GM12878 (cell line): ENCODE measurements around the gene CDK5R1. TPM values are rescaled to one million over a fixed set of nuclear protein-coding genes. Genes with fewer than 3 reads are reported as not detected.

Experiments used
- ATAC-seq: fragments of 200-7000 bp; cut with Tn5 transposase; 3 replicates; pipeline ENCODE4 v1.9.1; 2020; ENCODE audit warnings: mild to moderate bottlenecking, moderate library complexity
- BruUV-seq: library from RNA; stranded (reverse); fragments of 400-500 nt; replicated peaks from 2 replicates; lab custom pipeline; 2021; lab: Mats Ljungman, UMichigan
- CTCF ChIA-PET: fragments of 300-600 bp; sonication (Branson Sonifier 250); formaldehyde crosslinking; extraction: SDS; loops from one replicate; lab custom pipeline; 2021; ENCODE audit warnings: inconsistent platforms; lab: Yijun Ruan, JAX
- POLR2A ChIA-PET: fragments of 350-600 bp; formaldehyde crosslinking; extraction: SDS; loops from one replicate; lab custom pipeline; 2021; ENCODE audit warnings: inconsistent platforms; lab: Charles Lee
- RAD21 ChIA-PET: fragments of 300-600 bp; sonication (Branson Sonifier 250); formaldehyde crosslinking; loops from one replicate; lab custom pipeline; 2023; ENCODE audit warnings: antibody characterized with exemption; ENCODE audit not compliant: unreplicated experiment; lab: Charles Lee
- SMC1A ChIA-PET: fragments of 300-600 bp; sonication (Branson Sonifier 250); formaldehyde crosslinking; loops from one replicate; lab custom pipeline; 2023; ENCODE audit not compliant: unreplicated experiment, uncharacterized antibody; lab: Charles Lee
- DNase-seq: peaks from one replicate; pipeline ENCODE4 v3.0.0-alpha.2; 2011; ENCODE audit warnings: low read depth, low spot score
- FAIRE-seq: peaks from 3 replicates; lab custom pipeline; 2011; peaks lifted over from hg19 to GRCh38; lab: Jason Lieb, UNC
- H2AFZ ChIP-seq: 2 replicates; pipeline ENCODE4 v1.6.0; 2011; ENCODE audit warnings: low read depth, low read length, control low read depth; ENCODE audit not compliant: control insufficient read depth
- H3K27ac ChIP-seq: 2 replicates; pipeline ENCODE4 v1.5.1; 2011; ENCODE audit warnings: control low read depth; ENCODE audit not compliant: control insufficient read depth, insufficient read depth
- H3K27me3 ChIP-seq, 2 experiments: replicated peaks in 1 of 2; 2 replicates each; pipeline versions ENCODE4 v1.6.0 to v1.6.1; 2011; ENCODE audit warnings: low read length in 1 of 2; ENCODE audit not compliant: control insufficient read depth in 2 of 2, insufficient read depth in 2 of 2
- H3K36me3 ChIP-seq, 2 experiments: 2 replicates each; pipeline ENCODE4 v1.5.1; 2011; ENCODE audit warnings: low read length in 1 of 2; ENCODE audit not compliant: control insufficient read depth in 2 of 2, insufficient read depth in 2 of 2
- H3K4me1 ChIP-seq: 2 replicates; pipeline ENCODE4 v1.6.1; 2011; ENCODE audit warnings: mild to moderate bottlenecking, low read length, moderate library complexity, mixed read lengths; ENCODE audit not compliant: control insufficient read depth, insufficient read depth
- H3K4me2 ChIP-seq: 2 replicates; pipeline ENCODE4 v1.6.0; 2011; ENCODE audit warnings: control low read depth; ENCODE audit not compliant: control insufficient read depth, insufficient read depth
- H3K4me3 ChIP-seq: fragments of 200-600 bp; sonication (generic); 2 replicates; pipeline ENCODE4 v1.5.1; 2016
- H3K79me2 ChIP-seq: 2 replicates; pipeline ENCODE4 v1.6.0; 2011; ENCODE audit warnings: low read length; ENCODE audit not compliant: control insufficient read depth, insufficient read depth
- H3K9ac ChIP-seq: 2 replicates; pipeline ENCODE4 v1.8.0; 2011; ENCODE audit warnings: low read length, control low read depth, mixed read lengths; ENCODE audit not compliant: control insufficient read depth, insufficient read depth
- H3K9me3 ChIP-seq: replicated peaks from 3 replicates; pipeline ENCODE4 v1.5.1; 2011; ENCODE audit warnings: mild to moderate bottlenecking, low read length; ENCODE audit not compliant: control insufficient read depth, insufficient read depth
- H4K20me1 ChIP-seq: 2 replicates; pipeline ENCODE4 v1.6.0; 2011; ENCODE audit not compliant: control insufficient read depth, insufficient read depth
- BCL11A ChIP-seq: IDR thresholded peaks from 2 replicates; pipeline ENCODE4 v1.6.1; 2011; ENCODE audit warnings: low read depth, low read length
- BCLAF1 ChIP-seq: fragments of 450-650 bp; IDR thresholded peaks from 2 replicates; pipeline ENCODE4 v1.6.1; 2017; ENCODE audit warnings: antibody characterized with exemption, mild to moderate bottlenecking, moderate library complexity
- BHLHE40 ChIP-seq, 2 experiments: fragments of 450-650 bp in 1 of 2; IDR thresholded peaks; 2 replicates each; pipeline ENCODE4 v1.6.1; 2011 to 2017; ENCODE audit warnings: low read depth in 2 of 2, borderline replicate concordance in 1 of 2, improper control_type of control experiment in 1 of 2, low read length in 1 of 2, mild to moderate bottlenecking in 1 of 2
- CEBPB ChIP-seq, 2 experiments: fragments of 150-350 bp in 1 of 2; IDR thresholded peaks; 2 replicates each; pipeline ENCODE4 v1.6.1; 2012 to 2014; ENCODE audit warnings: low read depth in 2 of 2, low read length in 2 of 2, borderline replicate concordance in 1 of 2, inconsistent platforms in 1 of 2
- CREM ChIP-seq: IDR thresholded peaks from 2 replicates; pipeline ENCODE4 v1.6.1; 2014; ENCODE audit warnings: antibody characterized with exemption, low read depth
- GATAD2B ChIP-seq: fragments of 450-650 bp; conservative IDR thresholded peaks from 2 replicates; pipeline ENCODE4 v1.6.1; 2017; ENCODE audit warnings: low read depth, mild to moderate bottlenecking, moderate library complexity
- IKZF1 ChIP-seq: fragments of 450-650 bp; conservative IDR thresholded peaks from 2 replicates; pipeline ENCODE4 v1.6.1; 2017; ENCODE audit warnings: antibody characterized with exemption, mild to moderate bottlenecking
- KAT2A ChIP-seq: conservative IDR thresholded peaks from 2 replicates; pipeline ENCODE4 v1.6.1; 2011; ENCODE audit warnings: low read depth, low read length; ENCODE audit not compliant: control insufficient read depth
- NFYB ChIP-seq: IDR thresholded peaks from 2 replicates; pipeline ENCODE4 v1.6.1; 2011; ENCODE audit warnings: low read depth, mild to moderate bottlenecking, low read length, improper control_type of control experiment, moderate library complexity; ENCODE audit not compliant: insufficient read depth
- PML ChIP-seq: IDR thresholded peaks from 2 replicates; pipeline ENCODE4 v1.6.1; 2012; ENCODE audit warnings: low read length, inconsistent platforms
- RBBP5 ChIP-seq: fragments of 200-600 bp; sonication (generic); conservative IDR thresholded peaks from 2 replicates; pipeline ENCODE4 v1.6.1; 2016
- SIN3A ChIP-seq: IDR thresholded peaks from 2 replicates; pipeline ENCODE4 v1.6.1; 2012; ENCODE audit warnings: low read depth, low read length, improper control_type of control experiment
- ZBTB40 ChIP-seq: fragments of 450-650 bp; IDR thresholded peaks from 2 replicates; pipeline ENCODE4 v1.6.1; 2016; ENCODE audit warnings: mild to moderate bottlenecking, moderate library complexity, borderline replicate concordance
- ZNF687 ChIP-seq: fragments of 450-650 bp; IDR thresholded peaks from 2 replicates; pipeline ENCODE4 v1.6.1; 2017; ENCODE audit warnings: mild to moderate bottlenecking, moderate library complexity
- WGBS: methylation state at CpG from one replicate; pipeline ENCODE4 v1.1.6; 2016; ENCODE audit warnings: low lambda C conversion rate; ENCODE audit not compliant: insufficient replicate concordance, insufficient coverage; ENCODE audit errors: missing lambda C conversion rate; 5-methylcytosine and 5-hydroxymethylcytosine counted together
- in situ Hi-C: fragments of 300-500 bp; cut with MboI; formaldehyde crosslinking; loops from 9 replicates; pipeline ENCODE4 v1.14.3; 2018; ENCODE audit warnings: mixed read lengths
- intact Hi-C: fragments of 100-400 bp; cut with micrococcal nuclease; formaldehyde crosslinking; loops from one replicate; pipeline ENCODE4 v1.14.2; 2022; ENCODE audit not compliant: unreplicated experiment
- polyA plus RNA-seq, 11 experiments: library from polyadenylated mRNA; depleted of rRNA in 4 of 11; unstranded in 6 of 11; stranded (reverse) in 5 of 11; fragments of >200 nt; fragmentation: Nextera tagmentation in 4 of 11; fragmentation: Illumina TruSeq in 1 of 11; extraction: Ambion mirVana in 4 of 11; extraction: Trizol in 1 of 11; gene quantifications; 1 replicate in 1 of 11; 2 replicates in 10 of 11; pipeline versions ENCODE4 v1.2.1 to v1.2.3, GENCODE V29; 2011 to 2016; ENCODE audit warnings: inconsistent platforms in 2 of 11, missing spikeins in 2 of 11, low read depth in 1 of 11
- total RNA-seq, 4 experiments: library from RNA; depleted of rRNA in 3 of 4; stranded (reverse); fragments of >200 nt in 3 of 4; fragmentation: Illumina TruSeq in 1 of 4; extraction: Trizol in 1 of 4; gene quantifications; 2 replicates each; pipeline versions ENCODE4 v1.2.1 to v1.2.3, GENCODE V29; 2013 to 2021

Gene CDK5R1
- total and polyA plus RNA-seq, 10 of the 15 experiments (the other 5 are each of a cell fraction or from before 2014, with no cell fraction given) = 1.1 to 28.3 (median 12.2) TPM

GRCh38 chr17:32440722-32441121 lies 46.1 kb upstream of the CDK5R1 start:
- DNase-seq (no peak), ATAC-seq (no peak), FAIRE-seq (no peak)
- ChIA-PET POLR2A (no interaction called here), RAD21 (no interaction called here), CTCF (interaction anchor here (0.6 to 1.5 kb wide), 3 partner anchors 21 to 1158 kb away, joined by 3 to 6 read pairs (median 3); no protein-coding TSS in a partner anchor), SMC1A (no interaction called here)
- Histone ChIP-seq H4K20me1 (no peaks in the 10 kb centered on the region), H3K9ac (no peak overlapping the region), H3K27me3 (no peaks in the 10 kb centered on the region), H3K27ac (no peak overlapping the region), H3K4me3 (no peak overlapping the region), H3K4me1 (peaks cover 3% of the 10 kb centered on the region), H3K4me2 (no peak overlapping the region), H3K9me3 (no peaks in the 10 kb centered on the region; the same call in 1 of the 3 replicates), H3K36me3 (no peaks in the 10 kb centered on the region), H3K79me2 (peaks cover 14% of the 10 kb centered on the region), H2AFZ (no peak overlapping the region)
- in situ Hi-C loops = no loop called here
- intact Hi-C loops = no loop called here
- BruUV-seq = no TSS peak
- WGBS = 57% methylated on average over 5 of the region's 5 CpGs
- no peak for TF ChIP-seq GATAD2B
- TF ChIP-seq BCL11A = no peak
- no peak for TF ChIP-seq SIN3A
- no peak for TF ChIP-seq CEBPB (IDR thresholded peaks at IDR 0.05; ENCODE audit: borderline replicate concordance in 1 of 2, low read depth in 2 of 2, low read length in 2 of 2)
- no peak for TF ChIP-seq BHLHE40 (IDR thresholded peaks at IDR 0.05; ENCODE audit: borderline replicate concordance in 1 of 2, low read depth in 2 of 2, low read length in 1 of 2)
- no peak for TF ChIP-seq BCLAF1
- no peak for TF ChIP-seq PML
- no peak for TF ChIP-seq IKZF1
- TF ChIP-seq ZBTB40 = no peak
- no peak for TF ChIP-seq RBBP5
- TF ChIP-seq KAT2A = no peak
- no peak for TF ChIP-seq ZNF687
- no peak for TF ChIP-seq NFYB
- TF ChIP-seq CREM = no peak
